ENCODE data around the gene EPX.

The EPX gene

GRCh38 chr17:58191241-58191896 is 1.2 kb upstream of the EPX start:
- no peak for TF ChIP-seq CTCF (IDR thresholded peaks at IDR 0.05; ENCODE audit: insufficient read depth, low read depth, low read length, missing control alignments)
- no peak overlapping the region for H3K4me3 ChIP-seq (ENCODE audit: low read depth, low read length)
- DNase-seq (ENCODE audit: low read depth), result no peak

DNA sequence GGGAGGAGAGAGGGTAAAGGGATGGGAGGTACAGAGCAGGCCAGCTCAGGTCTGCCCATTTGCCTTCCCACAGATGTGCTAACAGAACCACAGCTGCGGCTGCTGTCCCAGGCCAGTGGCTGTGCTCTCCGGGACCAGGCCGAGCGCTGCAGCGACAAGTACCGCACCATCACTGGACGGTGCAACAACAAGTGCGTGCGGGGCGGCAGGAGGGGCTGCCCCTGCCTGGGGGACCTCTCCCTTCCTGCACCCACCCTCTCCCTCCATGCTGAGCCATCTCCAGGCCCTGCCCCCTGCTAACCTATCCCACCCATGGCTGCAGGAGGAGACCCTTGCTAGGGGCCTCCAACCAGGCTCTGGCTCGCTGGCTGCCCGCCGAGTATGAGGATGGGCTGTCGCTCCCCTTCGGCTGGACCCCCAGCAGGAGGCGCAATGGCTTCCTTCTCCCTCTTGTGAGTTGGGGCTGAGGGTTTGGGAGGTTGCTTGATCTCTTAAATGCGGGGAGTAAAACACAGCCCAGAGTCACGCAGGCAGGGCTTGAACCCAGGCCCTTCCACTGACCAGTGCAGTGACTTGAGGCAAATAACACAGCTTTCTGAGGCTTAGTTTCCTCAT is 1.2 kb downstream of the EPX start:
- no peak overlapping the region for H3K4me3 ChIP-seq (ENCODE audit: low read depth, low read length)
- DNase-seq (ENCODE audit: low read depth), result no peak
- no peak for TF ChIP-seq CTCF (IDR thresholded peaks at IDR 0.05; ENCODE audit: insufficient read depth, low read depth, low read length, missing control alignments)

DNA sequence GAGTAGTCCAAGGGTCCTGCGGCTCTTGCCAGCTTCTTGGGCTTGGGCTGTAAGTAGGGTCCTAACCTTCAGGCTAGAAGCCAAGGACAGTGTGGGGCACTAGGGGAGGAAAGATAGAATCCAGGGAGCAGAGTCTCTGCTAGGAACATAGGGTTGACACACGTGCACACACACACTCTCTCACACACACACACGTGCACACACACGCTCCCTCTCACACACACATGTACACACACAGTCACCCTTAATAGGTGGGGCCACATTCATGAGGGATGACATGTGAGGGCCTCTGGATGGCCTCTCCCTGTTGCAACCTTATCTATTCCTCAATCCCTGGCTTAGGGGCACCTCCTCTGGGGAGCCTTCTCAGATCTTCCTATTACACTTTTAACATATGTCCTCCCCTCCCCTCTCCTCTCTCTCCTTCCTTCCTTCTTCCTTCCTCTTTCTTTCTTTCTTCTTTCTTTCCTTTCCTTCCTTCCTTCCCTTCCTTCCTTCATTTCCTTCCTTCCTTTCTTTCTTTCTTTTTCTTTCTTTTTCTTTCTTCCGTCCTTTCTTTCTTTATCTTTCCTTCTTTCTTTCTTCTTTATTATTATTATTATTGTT is 3.1 kb downstream of the EPX start:
- no peak for TF ChIP-seq CTCF (IDR thresholded peaks at IDR 0.05; ENCODE audit: insufficient read depth, low read depth, low read length, missing control alignments)
- DNase-seq (ENCODE audit: low read depth), result no peak
- no peak overlapping the region for H3K4me3 ChIP-seq (ENCODE audit: low read depth, low read length)

GRCh38 chr17:58196610-58197009 is 4.1 kb downstream of the EPX start:
- DNase-seq (ENCODE audit: low read depth), result no peak
- no peak for TF ChIP-seq CTCF (IDR thresholded peaks at IDR 0.05; ENCODE audit: insufficient read depth, low read depth, low read length, missing control alignments)
- H3K4me3 ChIP-seq (ENCODE audit: low read depth, low read length), result no peak overlapping the region

- peak; percentile 67 for DNase-seq (ENCODE audit: low read depth)
- TF ChIP-seq CTCF (IDR thresholded peaks at IDR 0.05; ENCODE audit: insufficient read depth, low read depth, low read length, missing control alignments), result peak; percentile 81
- H3K4me3 ChIP-seq (ENCODE audit: low read depth, low read length), result no peak overlapping the region
Observed at GRCh38 chr17:58200024-58200633, 7.6 kb downstream of the EPX start.

DNA sequence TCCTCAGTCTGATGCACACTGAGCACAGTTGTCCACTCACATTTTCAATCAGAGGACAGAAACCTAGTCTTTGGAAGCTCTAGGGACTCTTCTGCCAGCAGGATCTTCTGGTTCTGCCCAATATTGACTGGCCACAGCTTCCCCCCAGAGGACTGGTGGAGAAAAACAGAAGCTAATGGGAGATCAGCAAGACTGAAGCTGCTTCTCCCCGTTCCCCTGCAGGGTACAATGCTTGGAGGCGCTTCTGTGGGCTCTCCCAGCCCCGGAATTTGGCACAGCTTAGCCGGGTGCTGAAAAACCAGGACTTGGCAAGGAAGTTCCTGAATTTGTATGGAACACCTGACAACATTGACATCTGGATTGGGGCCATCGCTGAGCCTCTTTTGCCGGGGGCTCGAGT is 10.3 kb downstream of the EPX start:
- no peak for TF ChIP-seq CTCF (IDR thresholded peaks at IDR 0.05; ENCODE audit: insufficient read depth, low read depth, low read length, missing control alignments)
- no peak for DNase-seq (ENCODE audit: low read depth)
- no peak overlapping the region for H3K4me3 ChIP-seq (ENCODE audit: low read depth, low read length)
